Measurements from ENCODE around the gene TFCP2L1. TPM values are rescaled to one million over a fixed set of nuclear protein-coding genes. Genes with fewer than 3 reads are reported as not detected.

Gene TFCP2L1
- total and polyA plus RNA-seq, 2 donors (not counting 1 experiment from before 2014, with no cell fraction given), result not detected

- H3K27me3 ChIP-seq (ENCODE audit: control insufficient read depth, insufficient read depth, low read length), result peaks cover 2% of the 10 kb centered on the region
- no peak overlapping the region for H2AFZ ChIP-seq (ENCODE audit: low read length)
- H3K4me3 ChIP-seq (replicated peaks in 1 of 4; ENCODE audit: control extremely low read depth in 1 of 4, insufficient read depth in 1 of 4, low read depth in 3 of 4, low read length in 4 of 4), result no peak overlapping the region
- no peak overlapping the region for H3K4me2 ChIP-seq (ENCODE audit: extremely low read depth, insufficient read depth, low read length)
- DNase-seq (ENCODE audit: low read depth in 2 of 2), result no peak
- H3K79me2 ChIP-seq (ENCODE audit: control insufficient read depth, insufficient read depth, low read length), result no peaks in the 10 kb centered on the region
- TF ChIP-seq CTCF (conservative IDR thresholded peaks at IDR 0.05 in 1 of 2, IDR thresholded peaks at IDR 0.05 in 1 of 2; ENCODE audit: low read depth in 1 of 2, low read length in 2 of 2), result no peak
- TF ChIP-seq EZH2 (IDR thresholded peaks at IDR 0.05; ENCODE audit: low read length, missing control alignments), result no peak
- no peak overlapping the region for H3K27ac ChIP-seq (ENCODE audit: insufficient read depth, low read length)
- H3K4me1 ChIP-seq (ENCODE audit: control insufficient read depth, extremely low read depth, insufficient read depth, low read length), result no peaks in the 10 kb centered on the region
- no peaks in the 10 kb centered on the region for H4K20me1 ChIP-seq (ENCODE audit: control insufficient read depth, extremely low read depth, insufficient read depth, low read length)
- no peaks in the 10 kb centered on the region for H3K9me3 ChIP-seq (ENCODE audit: control insufficient read depth, insufficient read depth, low read depth, low read length)
- no peaks in the 10 kb centered on the region for H3K36me3 ChIP-seq (ENCODE audit: control insufficient read depth, insufficient read depth, low read length)
- no peak overlapping the region for H3K9ac ChIP-seq (ENCODE audit: insufficient read depth, low read length)
These were observed 95.2 kb downstream of the TFCP2L1 start for GRCh38 chr2:121189661-121190381.

DNA sequence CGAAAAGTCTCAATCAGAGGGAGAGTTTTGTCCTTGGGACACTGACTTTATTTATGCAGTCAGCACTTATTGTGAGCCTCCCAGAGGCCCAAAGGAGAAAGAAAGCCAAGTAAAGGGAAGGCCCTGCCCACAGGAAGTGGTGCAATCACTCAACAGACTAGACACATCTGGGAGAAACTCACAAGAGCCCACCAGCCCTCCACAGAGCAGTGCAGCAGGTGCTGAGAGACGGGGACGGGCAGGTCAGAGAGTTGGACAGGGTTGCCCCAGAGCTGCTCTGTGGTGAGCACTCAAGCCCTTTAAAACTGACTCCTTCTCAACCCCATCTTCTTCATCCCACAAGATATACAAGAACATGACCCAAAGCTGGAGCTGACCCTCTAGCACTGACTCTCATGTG is 96.0 kb downstream of the TFCP2L1 start:
- DNase-seq (ENCODE audit: low read depth in 2 of 2), result no peak
- no peak for TF ChIP-seq CTCF (conservative IDR thresholded peaks at IDR 0.05 in 1 of 2, IDR thresholded peaks at IDR 0.05 in 1 of 2; ENCODE audit: low read depth in 1 of 2, low read length in 2 of 2)
- no peak for TF ChIP-seq EZH2 (IDR thresholded peaks at IDR 0.05; ENCODE audit: low read length, missing control alignments)
- H3K9me3 ChIP-seq (ENCODE audit: control insufficient read depth, insufficient read depth, low read depth, low read length), result no peaks in the 10 kb centered on the region

GRCh38 chr2:121187982-121188411 is 97.0 kb downstream of the TFCP2L1 start:
- no peak overlapping the region for H3K9ac ChIP-seq (ENCODE audit: insufficient read depth, low read length)
- H3K4me3 ChIP-seq (replicated peaks in 1 of 4; ENCODE audit: control extremely low read depth in 1 of 4, insufficient read depth in 1 of 4, low read depth in 3 of 4, low read length in 4 of 4), result no peak overlapping the region
- H2AFZ ChIP-seq (ENCODE audit: low read length), result no peak overlapping the region
- no peaks in the 10 kb centered on the region for H4K20me1 ChIP-seq (ENCODE audit: control insufficient read depth, extremely low read depth, insufficient read depth, low read length)
- TF ChIP-seq EZH2 (IDR thresholded peaks at IDR 0.05; ENCODE audit: low read length, missing control alignments), result no peak
- TF ChIP-seq CTCF (conservative IDR thresholded peaks at IDR 0.05 in 1 of 2, IDR thresholded peaks at IDR 0.05 in 1 of 2; ENCODE audit: low read depth in 1 of 2, low read length in 2 of 2), result no peak
- no peak overlapping the region for H3K4me2 ChIP-seq (ENCODE audit: extremely low read depth, insufficient read depth, low read length)
- peaks cover 2% of the 10 kb centered on the region for H3K27me3 ChIP-seq (ENCODE audit: control insufficient read depth, insufficient read depth, low read length)
- no peaks in the 10 kb centered on the region for H3K9me3 ChIP-seq (ENCODE audit: control insufficient read depth, insufficient read depth, low read depth, low read length)
- H3K4me1 ChIP-seq (ENCODE audit: control insufficient read depth, extremely low read depth, insufficient read depth, low read length), result no peaks in the 10 kb centered on the region
- no peaks in the 10 kb centered on the region for H3K79me2 ChIP-seq (ENCODE audit: control insufficient read depth, insufficient read depth, low read length)
- no peak for DNase-seq (ENCODE audit: low read depth in 2 of 2)
- no peaks in the 10 kb centered on the region for H3K36me3 ChIP-seq (ENCODE audit: control insufficient read depth, insufficient read depth, low read length)
- no peak overlapping the region for H3K27ac ChIP-seq (ENCODE audit: insufficient read depth, low read length)

More for the DNA sequence above, 96.0 kb downstream of the TFCP2L1 start:
- no peaks in the 10 kb centered on the region for H4K20me1 ChIP-seq (ENCODE audit: control insufficient read depth, extremely low read depth, insufficient read depth, low read length)
- peaks cover 2% of the 10 kb centered on the region for H3K27me3 ChIP-seq (ENCODE audit: control insufficient read depth, insufficient read depth, low read length)
- no peak overlapping the region for H3K27ac ChIP-seq (ENCODE audit: insufficient read depth, low read length)
- no peaks in the 10 kb centered on the region for H3K79me2 ChIP-seq (ENCODE audit: control insufficient read depth, insufficient read depth, low read length)
- H3K4me1 ChIP-seq (ENCODE audit: control insufficient read depth, extremely low read depth, insufficient read depth, low read length), result no peaks in the 10 kb centered on the region
- no peak overlapping the region for H3K4me2 ChIP-seq (ENCODE audit: extremely low read depth, insufficient read depth, low read length)
- no peak overlapping the region for H2AFZ ChIP-seq (ENCODE audit: low read length)
- H3K9ac ChIP-seq (ENCODE audit: insufficient read depth, low read length), result no peak overlapping the region
- H3K4me3 ChIP-seq (replicated peaks in 1 of 4; ENCODE audit: control extremely low read depth in 1 of 4, insufficient read depth in 1 of 4, low read depth in 3 of 4, low read length in 4 of 4), result no peak overlapping the region
- H3K36me3 ChIP-seq (ENCODE audit: control insufficient read depth, insufficient read depth, low read length), result no peaks in the 10 kb centered on the region

Data from fibroblast of lung (primary cell).